HepG2 (cell line): ENCODE results near the gene ARFGAP3. TPM values are rescaled to one million over a fixed set of nuclear protein-coding genes. Genes with fewer than 3 reads are reported as not detected.

Source experiments
- ARNTL ChIP-seq: sonication (generic); formaldehyde crosslinking; IDR thresholded peaks from 2 replicates; pipeline ENCODE4 v1.4.0; 2020; ENCODE audit warnings: mild to moderate bottlenecking, missing genetic modification reagents
- GZF1 ChIP-seq: sonication (generic); formaldehyde crosslinking; IDR thresholded peaks from 2 replicates; pipeline ENCODE4 v1.5.1; 2020; ENCODE audit warnings: mild to moderate bottlenecking, missing genetic modification reagents
- HDAC1 ChIP-seq: sonication (generic); formaldehyde crosslinking; IDR thresholded peaks from 2 replicates; pipeline ENCODE4 v1.5.1; 2020; ENCODE audit warnings: mild to moderate bottlenecking, missing genetic modification reagents
- HIVEP1 ChIP-seq: sonication (generic); formaldehyde crosslinking; IDR thresholded peaks from 2 replicates; pipeline ENCODE4 v1.4.0; 2020; ENCODE audit warnings: mild to moderate bottlenecking, missing genetic modification reagents
- KLF9 ChIP-seq: IDR thresholded peaks from 2 replicates; pipeline ENCODE4 v1.6.1; 2016; ENCODE audit warnings: low read depth
- POLR2AphosphoS2 ChIP-seq: IDR thresholded peaks from 2 replicates; pipeline ENCODE4 v1.6.1; 2011; ENCODE audit warnings: low read depth, low read length, improper control_type of control experiment
- RFX1 ChIP-seq: fragments of 450-650 bp; IDR thresholded peaks from 2 replicates; pipeline ENCODE4 v1.6.1; 2017
- SAFB2 ChIP-seq: sonication (generic); formaldehyde crosslinking; IDR thresholded peaks from 2 replicates; pipeline ENCODE4 v1.5.1; 2020; ENCODE audit warnings: missing genetic modification reagents, low read depth, mild to moderate bottlenecking, borderline replicate concordance
- SP5 ChIP-seq: IDR thresholded peaks from 2 replicates; pipeline ENCODE4 v1.6.1; 2016; ENCODE audit warnings: low read depth, borderline replicate concordance
- SRSF9 ChIP-seq: fragments of 200-400 bp; formaldehyde crosslinking; IDR thresholded peaks from 2 replicates; pipeline ENCODE4 v1.6.1; 2018; ENCODE audit warnings: borderline replicate concordance, mild to moderate bottlenecking, low read depth, low read length; ENCODE audit not compliant: insufficient read depth, poor library complexity, severe bottlenecking
- TAF15 ChIP-seq: fragments of 200-400 bp; formaldehyde crosslinking; IDR thresholded peaks from one replicate; pipeline ENCODE4 v1.6.1; 2018; ENCODE audit warnings: mild to moderate bottlenecking, low read depth, low read length; ENCODE audit not compliant: poor library complexity, severe bottlenecking
- TCF7 ChIP-seq: sonication (generic); IDR thresholded peaks from 2 replicates; pipeline ENCODE4 v1.6.1; 2016; ENCODE audit warnings: antibody characterized with exemption, low read depth
- ZBTB1 ChIP-seq: sonication (generic); formaldehyde crosslinking; IDR thresholded peaks from 2 replicates; pipeline ENCODE4 v1.4.0; 2020; ENCODE audit warnings: missing genetic modification reagents, borderline replicate concordance
- ZNF12 ChIP-seq: sonication (generic); formaldehyde crosslinking; IDR thresholded peaks from 2 replicates; pipeline ENCODE4 v1.5.0; 2020; ENCODE audit warnings: missing genetic modification reagents
- ZNF460 ChIP-seq: sonication (generic); formaldehyde crosslinking; IDR thresholded peaks from 2 replicates; pipeline ENCODE4 v1.5.1; 2020; ENCODE audit warnings: missing genetic modification reagents, mild to moderate bottlenecking, borderline replicate concordance
- ZNF496 ChIP-seq: sonication (generic); formaldehyde crosslinking; IDR thresholded peaks from 2 replicates; pipeline ENCODE4 v1.8.1; 2023; ENCODE audit warnings: mild to moderate bottlenecking, moderate library complexity, missing genetic modification reagents; ENCODE audit not compliant: insufficient replicate concordance
- ZNF567 ChIP-seq: sonication (generic); formaldehyde crosslinking; IDR thresholded peaks from 2 replicates; pipeline ENCODE4 v1.8.1; 2023; ENCODE audit warnings: mild to moderate bottlenecking, missing genetic modification reagents, borderline replicate concordance
- ZNF773 ChIP-seq: sonication (generic); formaldehyde crosslinking; IDR thresholded peaks from 2 replicates; pipeline ENCODE4 v1.4.0; 2020; ENCODE audit warnings: missing genetic modification reagents, borderline replicate concordance
- ZNF781 ChIP-seq: sonication (generic); formaldehyde crosslinking; IDR thresholded peaks from 2 replicates; pipeline ENCODE4 v1.5.1; 2020; ENCODE audit warnings: borderline replicate concordance, mild to moderate bottlenecking, missing genetic modification reagents; ENCODE audit errors: not compliant biosample characterization
- polyA plus RNA-seq, 8 experiments: library from polyadenylated mRNA; depleted of rRNA in 3 of 8; stranded (reverse) in 7 of 8; unstranded in 1 of 8; fragments of >200 nt; fragmentation: Illumina TruSeq in 4 of 8; extraction: Trizol in 4 of 8; gene quantifications; 2 replicates each; pipeline versions ENCODE4 v1.2.1 to v1.2.3, GENCODE V29; 2011 to 2016; ENCODE audit warnings: low read depth in 4 of 8, missing spikeins in 1 of 8, mixed read lengths in 1 of 8; ENCODE audit not compliant: insufficient read depth in 1 of 8
- total RNA-seq, 5 experiments: library from RNA; depleted of rRNA; stranded (reverse); fragments of >200 nt; fragmentation: Illumina TruSeq; extraction: Trizol; gene quantifications; 2 replicates each; pipeline ENCODE4 v1.2.3, GENCODE V29; 2016; ENCODE audit warnings: low read depth in 1 of 5
- TF ChIP-seq, protein P1 (sequence below): sonication (generic); formaldehyde crosslinking; IDR thresholded peaks from 2 replicates; pipeline ENCODE4 v1.4.0; 2020; ENCODE audit warnings: low read depth, missing genetic modification reagents
- TF ChIP-seq, protein P2 (sequence below): sonication (generic); formaldehyde crosslinking; IDR thresholded peaks from 2 replicates; pipeline ENCODE4 v1.4.0; 2020; ENCODE audit warnings: missing genetic modification reagents, borderline replicate concordance

The ARFGAP3 gene
- total and polyA plus RNA-seq, 2 of the 13 experiments (the other 11 are each of a cell fraction or from before 2014, with no cell fraction given), result 41.7 to 61.6 TPM

DNA sequence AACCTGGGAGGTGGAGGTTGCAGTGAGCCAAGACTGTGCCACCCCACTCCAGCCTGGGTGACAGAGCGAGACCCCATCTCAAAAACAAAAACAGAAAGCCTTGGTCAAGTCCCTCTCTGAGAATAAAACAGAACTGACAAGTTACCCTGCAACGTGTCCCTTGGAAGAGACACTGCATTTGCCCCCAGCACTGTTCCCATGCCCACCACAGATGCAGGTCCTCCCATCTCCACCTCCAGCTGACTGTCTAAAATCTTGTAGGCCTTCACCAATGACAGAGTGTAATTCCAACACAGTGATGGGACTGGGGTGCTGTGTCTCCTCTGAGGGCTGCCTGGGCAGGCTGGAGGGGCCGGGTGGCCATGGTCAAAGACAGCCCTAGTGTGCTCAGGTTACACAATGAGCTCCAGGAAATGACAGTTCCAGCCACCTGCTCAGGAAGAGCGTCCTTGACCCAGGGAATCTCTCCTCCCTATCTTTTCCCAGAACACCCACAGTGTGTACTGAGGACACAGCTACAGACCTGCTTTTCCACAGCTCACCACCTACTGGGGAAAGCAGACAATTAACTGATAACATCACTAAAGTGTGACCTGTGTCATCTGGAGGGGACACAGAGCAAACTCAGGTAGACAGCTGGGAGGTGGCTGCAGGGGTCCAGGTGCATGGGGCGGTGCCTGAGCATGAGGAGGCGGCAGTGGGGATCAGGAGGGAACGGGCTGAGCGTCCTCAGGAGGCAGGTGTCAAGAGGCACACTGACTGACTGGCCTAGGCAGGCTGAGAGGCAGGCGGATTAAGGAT is 56.4 kb downstream of the ARFGAP3 start (continued):
- TF ChIP-seq, protein P1, sequence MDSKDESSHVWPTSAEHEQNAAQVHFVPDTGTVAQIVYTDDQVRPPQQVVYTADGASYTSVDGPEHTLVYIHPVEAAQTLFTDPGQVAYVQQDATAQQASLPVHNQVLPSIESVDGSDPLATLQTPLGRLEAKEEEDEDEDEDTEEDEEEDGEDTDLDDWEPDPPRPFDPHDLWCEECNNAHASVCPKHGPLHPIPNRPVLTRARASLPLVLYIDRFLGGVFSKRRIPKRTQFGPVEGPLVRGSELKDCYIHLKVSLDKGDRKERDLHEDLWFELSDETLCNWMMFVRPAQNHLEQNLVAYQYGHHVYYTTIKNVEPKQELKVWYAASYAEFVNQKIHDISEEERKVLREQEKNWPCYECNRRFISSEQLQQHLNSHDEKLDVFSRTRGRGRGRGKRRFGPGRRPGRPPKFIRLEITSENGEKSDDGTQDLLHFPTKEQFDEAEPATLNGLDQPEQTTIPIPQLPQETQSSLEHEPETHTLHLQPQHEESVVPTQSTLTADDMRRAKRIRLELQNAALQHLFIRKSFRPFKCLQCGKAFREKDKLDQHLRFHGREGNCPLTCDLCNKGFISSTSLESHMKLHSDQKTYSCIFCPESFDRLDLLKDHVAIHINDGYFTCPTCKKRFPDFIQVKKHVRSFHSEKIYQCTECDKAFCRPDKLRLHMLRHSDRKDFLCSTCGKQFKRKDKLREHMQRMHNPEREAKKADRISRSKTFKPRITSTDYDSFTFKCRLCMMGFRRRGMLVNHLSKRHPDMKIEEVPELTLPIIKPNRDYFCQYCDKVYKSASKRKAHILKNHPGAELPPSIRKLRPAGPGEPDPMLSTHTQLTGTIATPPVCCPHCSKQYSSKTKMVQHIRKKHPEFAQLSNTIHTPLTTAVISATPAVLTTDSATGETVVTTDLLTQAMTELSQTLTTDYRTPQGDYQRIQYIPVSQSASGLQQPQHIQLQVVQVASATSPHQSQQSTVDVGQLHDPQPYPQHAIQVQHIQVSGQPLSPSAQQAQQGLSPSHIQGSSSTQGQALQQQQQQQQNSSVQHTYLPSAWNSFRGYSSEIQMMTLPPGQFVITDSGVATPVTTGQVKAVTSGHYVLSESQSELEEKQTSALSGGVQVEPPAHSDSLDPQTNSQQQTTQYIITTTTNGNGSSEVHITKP (CRISPR knock-in tag), result peak; percentile 63; the same call in 1 of the 2 replicates
- no peak for TF ChIP-seq GZF1 (CRISPR knock-in tag)
- TF ChIP-seq, protein P2, sequence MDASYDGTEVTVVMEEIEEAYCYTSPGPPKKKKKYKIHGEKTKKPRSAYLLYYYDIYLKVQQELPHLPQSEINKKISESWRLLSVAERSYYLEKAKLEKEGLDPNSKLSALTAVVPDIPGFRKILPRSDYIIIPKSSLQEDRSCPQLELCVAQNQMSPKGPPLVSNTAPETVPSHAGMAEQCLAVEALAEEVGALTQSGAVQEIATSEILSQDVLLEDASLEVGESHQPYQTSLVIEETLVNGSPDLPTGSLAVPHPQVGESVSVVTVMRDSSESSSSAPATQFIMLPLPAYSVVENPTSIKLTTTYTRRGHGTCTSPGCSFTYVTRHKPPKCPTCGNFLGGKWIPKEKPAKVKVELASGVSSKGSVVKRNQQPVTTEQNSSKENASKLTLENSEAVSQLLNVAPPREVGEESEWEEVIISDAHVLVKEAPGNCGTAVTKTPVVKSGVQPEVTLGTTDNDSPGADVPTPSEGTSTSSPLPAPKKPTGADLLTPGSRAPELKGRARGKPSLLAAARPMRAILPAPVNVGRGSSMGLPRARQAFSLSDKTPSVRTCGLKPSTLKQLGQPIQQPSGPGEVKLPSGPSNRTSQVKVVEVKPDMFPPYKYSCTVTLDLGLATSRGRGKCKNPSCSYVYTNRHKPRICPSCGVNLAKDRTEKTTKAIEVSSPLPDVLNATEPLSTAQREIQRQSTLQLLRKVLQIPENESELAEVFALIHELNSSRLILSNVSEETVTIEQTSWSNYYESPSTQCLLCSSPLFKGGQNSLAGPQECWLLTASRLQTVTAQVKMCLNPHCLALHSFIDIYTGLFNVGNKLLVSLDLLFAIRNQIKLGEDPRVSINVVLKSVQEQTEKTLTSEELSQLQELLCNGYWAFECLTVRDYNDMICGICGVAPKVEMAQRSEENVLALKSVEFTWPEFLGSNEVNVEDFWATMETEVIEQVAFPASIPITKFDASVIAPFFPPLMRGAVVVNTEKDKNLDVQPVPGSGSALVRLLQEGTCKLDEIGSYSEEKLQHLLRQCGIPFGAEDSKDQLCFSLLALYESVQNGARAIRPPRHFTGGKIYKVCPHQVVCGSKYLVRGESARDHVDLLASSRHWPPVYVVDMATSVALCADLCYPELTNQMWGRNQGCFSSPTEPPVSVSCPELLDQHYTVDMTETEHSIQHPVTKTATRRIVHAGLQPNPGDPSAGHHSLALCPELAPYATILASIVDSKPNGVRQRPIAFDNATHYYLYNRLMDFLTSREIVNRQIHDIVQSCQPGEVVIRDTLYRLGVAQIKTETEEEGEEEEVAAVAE (CRISPR knock-in tag), result peak; percentile 88
- TF ChIP-seq SAFB2, result no peak; the same call in 1 of the 2 replicates
- TF ChIP-seq HIVEP1 (CRISPR knock-in tag), result peak; percentile 88; the same call in 1 of the 2 replicates
- TF ChIP-seq ZNF773, result no peak
- TF ChIP-seq TCF7, result peak; percentile 72
- TF ChIP-seq POLR2AphosphoS2, result no peak
- no peak for TF ChIP-seq ZNF781 (CRISPR knock-in tag)
- TF ChIP-seq ZNF460 (CRISPR knock-in tag), result no peak; the same call in 1 of the 2 replicates
- no peak for TF ChIP-seq RFX1
- TF ChIP-seq ZNF12 (CRISPR knock-in tag), result peak; percentile 63; the same call in 1 of the 2 replicates
- no peak for TF ChIP-seq ZNF496 (CRISPR knock-in tag)
- no peak for TF ChIP-seq TAF15
- TF ChIP-seq ZBTB1 (CRISPR knock-in tag), result no peak
- peak; percentile 97 for TF ChIP-seq SP5 (CRISPR knock-in tag)
- peak; percentile 97 for TF ChIP-seq HDAC1 (CRISPR knock-in tag)
- no peak for TF ChIP-seq SRSF9
- TF ChIP-seq KLF9 (CRISPR knock-in tag), result no peak; the same call in 1 of the 2 replicates
- 0 out of 2 replicates have a peak, but pooled peaks have one; percentile 27 for TF ChIP-seq ZNF567 (CRISPR knock-in tag)
- TF ChIP-seq ARNTL, result peak; percentile 89
